D721Med (cell line): ENCODE data around the gene ADM5.

Experiments
- DNase-seq: peaks from one replicate; pipeline ENCODE4 v3.0.0; 2011; ENCODE audit warnings: low spot score; ENCODE audit not compliant: insufficient read length
- FAIRE-seq: peaks from 2 replicates; lab custom pipeline; 2011; peaks lifted over from hg19 to GRCh38; lab: Jason Lieb, UNC
- TF ChIP-seq, protein P1 (sequence below): IDR thresholded peaks from 2 replicates; pipeline ENCODE4 v1.5.1; 2012; ENCODE audit warnings: mild to moderate bottlenecking, control low read depth; ENCODE audit not compliant: insufficient read depth; ENCODE audit errors: missing control alignments

Gene ADM5

DNA sequence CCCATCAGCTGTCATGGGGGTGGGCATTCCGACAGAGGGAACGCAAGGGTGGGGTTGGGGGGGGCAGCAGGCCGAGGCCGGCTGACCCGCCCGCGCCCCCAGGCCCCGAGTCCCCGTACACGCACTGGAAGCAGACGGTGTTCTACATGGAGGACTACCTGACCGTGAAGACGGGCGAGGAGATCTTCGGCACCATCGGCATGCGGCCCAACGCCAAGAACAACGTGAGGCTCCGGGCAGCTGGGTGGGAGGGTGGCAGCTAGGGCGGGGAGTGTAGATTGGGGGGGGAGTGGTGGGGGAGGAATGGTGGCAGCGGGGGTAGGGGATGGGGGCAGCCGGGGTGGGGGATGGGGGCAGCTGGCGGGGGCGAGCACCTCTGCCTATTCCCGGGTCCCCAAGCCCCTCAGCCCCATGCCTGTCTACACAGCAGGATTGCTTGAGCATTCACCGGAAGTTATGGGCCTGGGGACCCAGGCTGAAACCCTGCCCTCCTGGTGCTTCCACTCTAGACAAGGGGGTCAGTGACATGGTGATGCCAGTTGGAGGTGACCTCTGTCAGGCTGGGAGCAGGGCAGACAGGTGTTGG is 2.8 kb upstream of the ADM5 start:
- TF ChIP-seq, protein P1, sequence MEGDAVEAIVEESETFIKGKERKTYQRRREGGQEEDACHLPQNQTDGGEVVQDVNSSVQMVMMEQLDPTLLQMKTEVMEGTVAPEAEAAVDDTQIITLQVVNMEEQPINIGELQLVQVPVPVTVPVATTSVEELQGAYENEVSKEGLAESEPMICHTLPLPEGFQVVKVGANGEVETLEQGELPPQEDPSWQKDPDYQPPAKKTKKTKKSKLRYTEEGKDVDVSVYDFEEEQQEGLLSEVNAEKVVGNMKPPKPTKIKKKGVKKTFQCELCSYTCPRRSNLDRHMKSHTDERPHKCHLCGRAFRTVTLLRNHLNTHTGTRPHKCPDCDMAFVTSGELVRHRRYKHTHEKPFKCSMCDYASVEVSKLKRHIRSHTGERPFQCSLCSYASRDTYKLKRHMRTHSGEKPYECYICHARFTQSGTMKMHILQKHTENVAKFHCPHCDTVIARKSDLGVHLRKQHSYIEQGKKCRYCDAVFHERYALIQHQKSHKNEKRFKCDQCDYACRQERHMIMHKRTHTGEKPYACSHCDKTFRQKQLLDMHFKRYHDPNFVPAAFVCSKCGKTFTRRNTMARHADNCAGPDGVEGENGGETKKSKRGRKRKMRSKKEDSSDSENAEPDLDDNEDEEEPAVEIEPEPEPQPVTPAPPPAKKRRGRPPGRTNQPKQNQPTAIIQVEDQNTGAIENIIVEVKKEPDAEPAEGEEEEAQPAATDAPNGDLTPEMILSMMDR = no peak
- no peak for FAIRE-seq

GRCh38 chr19:49687150-49687549 is 2.2 kb upstream of the ADM5 start:
- FAIRE-seq (no peak), DNase-seq (no peak)
- TF ChIP-seq, protein P1 = no peak

More for the DNA sequence above, 2.8 kb upstream of the ADM5 start:
- DNase-seq = no peak

DNA sequence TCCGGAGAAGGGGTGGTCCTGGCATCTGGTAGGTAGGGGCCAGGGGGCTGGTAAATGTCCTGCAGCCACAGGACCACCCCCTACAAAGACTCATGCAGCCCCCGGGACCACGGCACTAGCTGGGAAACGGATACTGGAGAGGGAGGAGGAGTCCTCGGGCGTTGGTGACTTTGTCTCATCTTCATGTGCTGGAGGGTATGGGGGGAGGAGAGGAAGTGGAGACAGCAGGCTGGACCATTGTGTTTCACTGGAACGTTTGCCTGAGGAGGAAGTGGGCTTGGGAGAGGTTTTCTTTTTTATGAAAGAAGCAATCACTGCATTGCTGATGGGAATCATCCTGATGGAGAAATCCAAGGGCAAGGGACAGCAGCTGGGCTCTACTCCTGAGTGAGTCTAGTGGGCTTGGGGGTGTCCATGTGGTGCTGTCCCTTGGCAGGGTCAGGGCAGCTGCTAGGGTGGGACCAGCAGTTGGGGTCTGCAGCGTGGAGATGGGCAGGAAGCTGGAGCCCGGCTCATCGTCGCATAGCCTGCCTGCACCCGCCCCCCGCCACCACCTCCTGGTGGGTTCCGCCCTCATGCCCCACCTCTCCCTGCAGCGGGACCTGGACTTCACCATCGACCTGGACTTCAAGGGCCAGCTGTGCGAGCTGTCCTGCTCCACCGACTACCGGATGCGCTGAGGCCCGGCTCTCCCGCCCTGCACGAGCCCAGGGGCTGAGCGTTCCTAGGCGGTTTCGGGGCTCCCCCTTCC is 1.7 kb upstream of the ADM5 start:
- no peak for DNase-seq
- FAIRE-seq = no peak
- TF ChIP-seq, protein P1 = no peak

DNA sequence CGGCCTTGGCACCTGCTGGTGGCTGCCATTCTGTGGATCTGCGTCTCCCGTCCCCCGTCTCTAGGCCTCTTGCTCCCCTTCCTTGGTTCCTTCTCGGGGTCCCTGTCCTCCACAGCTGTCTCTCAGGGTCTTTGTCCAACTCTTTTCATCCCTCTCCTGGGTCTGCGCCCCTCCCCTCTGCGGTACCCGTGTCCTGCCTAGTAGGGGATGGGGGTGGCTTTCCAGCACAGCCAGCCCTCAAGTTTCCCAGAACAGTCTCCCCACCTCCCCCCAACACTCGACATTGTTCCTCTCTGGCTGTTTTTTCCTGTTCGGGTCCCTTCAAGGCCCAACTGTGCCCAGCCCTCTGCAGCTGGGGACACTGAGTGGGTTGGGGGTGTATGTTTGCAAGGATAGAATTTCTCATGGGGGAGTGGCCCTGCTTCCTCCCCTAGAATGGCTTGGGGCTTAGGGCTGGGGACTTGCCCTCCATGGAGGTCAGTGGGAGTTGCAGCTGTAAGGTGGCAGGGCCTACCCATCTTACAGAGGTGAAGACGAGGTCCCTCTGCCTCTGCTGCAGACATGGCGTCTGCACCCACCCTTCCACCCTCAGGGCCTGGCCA is 762 bp upstream of the ADM5 start:
- FAIRE-seq = no peak
- TF ChIP-seq, protein P1 = no peak
- no peak for DNase-seq

GRCh38 chr19:49690079-49690655 is 773 bp downstream of the ADM5 start:
- TF ChIP-seq, protein P1 = no peak
- FAIRE-seq (no peak), DNase-seq (no peak)

DNA sequence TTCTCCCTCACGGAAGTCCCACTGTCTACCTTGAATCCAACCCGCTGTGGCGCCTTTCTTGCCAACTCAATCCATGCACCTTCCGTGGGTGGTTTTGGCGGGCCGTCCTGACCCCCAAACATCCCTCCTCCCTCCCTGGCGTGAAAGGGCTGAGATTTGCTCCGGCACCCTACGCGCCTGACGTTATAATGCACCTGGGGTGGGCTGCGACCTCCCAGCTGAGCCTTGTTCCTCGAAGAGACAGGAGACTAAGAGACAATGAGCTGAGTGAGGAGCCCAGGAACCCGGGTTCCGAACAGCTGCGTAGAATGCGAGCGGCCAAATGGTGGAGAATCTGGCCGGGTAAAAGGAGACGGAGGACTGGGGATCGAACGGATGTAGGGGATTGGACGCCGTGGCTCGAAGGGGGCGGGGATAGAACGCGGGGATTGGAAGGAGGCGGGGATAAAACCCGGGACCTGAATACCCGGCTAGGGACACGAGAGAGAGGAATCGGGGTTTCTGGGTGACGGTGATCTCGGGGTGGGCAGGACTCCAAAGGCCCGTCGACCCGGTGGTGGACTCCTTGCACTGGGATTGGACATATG is 1.4 kb downstream of the ADM5 start, which contains the start of gene CPT1C:
Gene CPT1C (plus strand): TSS at position 461 of the 587 bp plus-strand sequence. CDS start 1,137 bp downstream, outside the sequence.
- DNase-seq = peak; percentile 94
- TF ChIP-seq, protein P1 = no peak
- no peak for FAIRE-seq
